GM12891 (cell line): ENCODE data around the gene PTPRG.

Experiments
- POLR2A ChIP-seq: IDR thresholded peaks from 2 replicates; pipeline ENCODE4 v1.6.1; 2011; ENCODE audit warnings: low read depth, low read length, control low read depth
- POLR2AphosphoS5 ChIP-seq: IDR thresholded peaks from 2 replicates; pipeline ENCODE4 v1.6.1; 2011; ENCODE audit warnings: low read depth, low read length, control low read depth
- POU2F2 ChIP-seq: IDR thresholded peaks from 2 replicates; pipeline ENCODE4 v1.6.1; 2011; ENCODE audit warnings: low read depth, mild to moderate bottlenecking, control low read depth, low read length, moderate library complexity
- SPI1 ChIP-seq: IDR thresholded peaks from 2 replicates; pipeline ENCODE4 v1.6.1; 2011; ENCODE audit warnings: low read depth, low read length, control low read depth
- TAF1 ChIP-seq: IDR thresholded peaks from 2 replicates; pipeline ENCODE4 v1.6.1; 2011; ENCODE audit warnings: low read depth, low read length, control low read depth

- no peak for TF ChIP-seq TAF1
- TF ChIP-seq POLR2A: no peak
- TF ChIP-seq POLR2AphosphoS5: no peak
- no peak for TF ChIP-seq SPI1
- no peak for TF ChIP-seq POU2F2
These were observed 365.6 kb downstream of the PTPRG start for GRCh38 chr3:61926923-61927322.
